Smooth muscle cell (in vitro differentiated cells): Measurements from ENCODE around the gene CGNL1. TPM values are rescaled to one million over a fixed set of nuclear protein-coding genes. Genes with fewer than 3 reads are reported as not detected.

ENCODE experiments used
- DNase-seq: peaks from one replicate; lab custom pipeline; 2025; ENCODE audit not compliant: unreplicated experiment; lab: John Stamatoyannopoulos, UW
- H2AFZ ChIP-seq: fragments of 200-600 bp; sonication (generic); 2 replicates; pipeline ENCODE4 v1.6.0; 2016; ENCODE audit warnings: antibody characterized with exemption, low read depth, mild to moderate bottlenecking
- H3F3A ChIP-seq: fragments of 200-600 bp; sonication (generic); 2 replicates; pipeline ENCODE4 v1.6.0; 2017; ENCODE audit warnings: antibody characterized with exemption, low read depth
- H3K27ac ChIP-seq: fragments of 200-600 bp; sonication (generic); 2 replicates; pipeline ENCODE4 v1.5.1; 2016; ENCODE audit warnings: low read depth, mild to moderate bottlenecking
- H3K27me3 ChIP-seq: fragments of 200-600 bp; sonication (generic); 2 replicates; pipeline ENCODE4 v1.6.1; 2016; ENCODE audit warnings: low read depth, mild to moderate bottlenecking
- H3K36me3 ChIP-seq: fragments of 200-600 bp; sonication (generic); 2 replicates; pipeline ENCODE4 v1.5.1; 2016; ENCODE audit warnings: low read depth
- H3K4me1 ChIP-seq: fragments of 200-600 bp; sonication (generic); 2 replicates; pipeline ENCODE4 v1.5.1; 2016; ENCODE audit warnings: low read depth
- H3K4me2 ChIP-seq: fragments of 200-600 bp; sonication (generic); 2 replicates; pipeline ENCODE4 v1.6.0; 2016; ENCODE audit warnings: mild to moderate bottlenecking
- H3K4me3 ChIP-seq: fragments of 200-600 bp; sonication (generic); 2 replicates; pipeline ENCODE4 v1.5.1; 2016; ENCODE audit warnings: mild to moderate bottlenecking
- H3K79me2 ChIP-seq: fragments of 200-600 bp; sonication (generic); 2 replicates; pipeline ENCODE4 v1.6.0; 2016; ENCODE audit warnings: low read depth, mild to moderate bottlenecking
- H3K9ac ChIP-seq: fragments of 200-600 bp; sonication (generic); 2 replicates; pipeline ENCODE4 v1.6.0; 2016; ENCODE audit warnings: low read depth
- H3K9me3 ChIP-seq: fragments of 200-600 bp; sonication (generic); replicated peaks from 2 replicates; pipeline ENCODE4 v1.5.1; 2016; ENCODE audit warnings: low read depth
- H4K20me1 ChIP-seq: fragments of 200-600 bp; sonication (generic); 2 replicates; pipeline ENCODE4 v1.6.0; 2016; ENCODE audit warnings: low read depth
- CTCF ChIP-seq: fragments of 200-600 bp; sonication (generic); IDR thresholded peaks from 2 replicates; pipeline ENCODE4 v1.5.1; 2017; ENCODE audit warnings: borderline replicate concordance, mild to moderate bottlenecking, antibody characterized with exemption; ENCODE audit not compliant: insufficient read depth, poor library complexity, severe bottlenecking
- WGBS: methylation state at CpG from one replicate; pipeline ENCODE4 v1.1.7; 2016; ENCODE audit warnings: low lambda C conversion rate; 5-methylcytosine and 5-hydroxymethylcytosine counted together
- polyA plus RNA-seq: library from polyadenylated mRNA; unstranded; fragments of >200 nt; fragmentation: Nextera tagmentation; extraction: Ambion mirVana; gene quantifications from 2 replicates; pipeline ENCODE4 v1.2.1, GENCODE V29; 2016
- total RNA-seq: library from RNA; depleted of rRNA; stranded (reverse); fragments of >200 nt; gene quantifications from 2 replicates; pipeline ENCODE4 v1.2.3, GENCODE V29; 2014

The CGNL1 gene
- total and polyA plus RNA-seq, 2 experiments from 2014 or later, result 4.2 to 9.5 TPM

- Histone ChIP-seq H3K4me3 (no peak overlapping the region), H3K79me2 (no peaks in the 10 kb centered on the region), H3K9ac (no peak overlapping the region), H4K20me1 (no peaks in the 10 kb centered on the region), H3K27me3 (no peaks in the 10 kb centered on the region), H3F3A (no peaks in the 10 kb centered on the region), H3K27ac (no peak overlapping the region), H3K9me3 (no peaks in the 10 kb centered on the region), H2AFZ (no peak overlapping the region), H3K4me1 (no peaks in the 10 kb centered on the region), H3K4me2 (no peak overlapping the region), H3K36me3 (no peaks in the 10 kb centered on the region)
- WGBS, result 27% methylated on average over 4 of the region's 4 CpGs
- no peak for TF ChIP-seq CTCF
- DNase-seq, result no peak
These were observed 166.2 kb downstream of the CGNL1 start for GRCh38 chr15:57542505-57542817.

- no peaks in the 10 kb centered on the region for H3K79me2 ChIP-seq
These were observed 168.7 kb downstream of the CGNL1 start for GRCh38 chr15:57544848-57545480.

GRCh38 chr15:57545995-57546394 is 169.7 kb downstream of the CGNL1 start:
- 97% methylated on average over 8 of the region's 8 CpGs for WGBS
- no peaks in the 10 kb centered on the region for H3K4me1 ChIP-seq
- no peak for DNase-seq
- no peak overlapping the region for H3K27ac ChIP-seq
- no peak overlapping the region for H2AFZ ChIP-seq
- H3F3A ChIP-seq, result no peaks in the 10 kb centered on the region
- no peaks in the 10 kb centered on the region for H3K27me3 ChIP-seq
- no peaks in the 10 kb centered on the region for H3K36me3 ChIP-seq
- H3K4me3 ChIP-seq, result no peak overlapping the region
- no peak overlapping the region for H3K9ac ChIP-seq
- no peak overlapping the region for H3K4me2 ChIP-seq
- H4K20me1 ChIP-seq, result no peaks in the 10 kb centered on the region
- no peak for TF ChIP-seq CTCF
- no peaks in the 10 kb centered on the region for H3K9me3 ChIP-seq
- no peaks in the 10 kb centered on the region for H3K79me2 ChIP-seq

More at GRCh38 chr15:57544848-57545480, 168.7 kb downstream of the CGNL1 start:
- Histone ChIP-seq H3K4me1 (no peaks in the 10 kb centered on the region), H3K4me3 (no peak overlapping the region), H3K4me2 (no peak overlapping the region), H3F3A (no peaks in the 10 kb centered on the region), H3K9ac (no peak overlapping the region), H3K27me3 (no peaks in the 10 kb centered on the region), H2AFZ (no peak overlapping the region), H3K9me3 (no peaks in the 10 kb centered on the region), H4K20me1 (no peaks in the 10 kb centered on the region), H3K36me3 (no peaks in the 10 kb centered on the region), H3K27ac (no peak overlapping the region)
- WGBS, result 92% methylated on average over 11 of the region's 11 CpGs
- no peak for TF ChIP-seq CTCF
- no peak for DNase-seq

- Histone ChIP-seq H3K4me1 (peaks cover 11% of the 10 kb centered on the region), H3K9ac (no peak overlapping the region), H3K9me3 (no peaks in the 10 kb centered on the region), H3K27ac (no peak overlapping the region), H3K4me3 (no peak overlapping the region), H3K79me2 (no peaks in the 10 kb centered on the region), H4K20me1 (no peaks in the 10 kb centered on the region), H3K36me3 (no peaks in the 10 kb centered on the region), H3K27me3 (no peaks in the 10 kb centered on the region), H3F3A (no peaks in the 10 kb centered on the region), H3K4me2 (no peak overlapping the region), H2AFZ (no peak overlapping the region)
- no peak for TF ChIP-seq CTCF
- no peak for DNase-seq
- WGBS, result 82% methylated on average over 11 of the region's 11 CpGs
These were observed 171.0 kb downstream of the CGNL1 start for GRCh38 chr15:57547243-57547755.
